Bone marrow (tissue), 2 donors: ENCODE measurements around the gene ATP10D.
"Not testable (repeated sequence)": the region's sequence is repeated elsewhere in the genome, so short reads cannot be mapped to it uniquely, and the experiment has no call there.

Source experiments
- DNase-seq, 2 donors: peaks; one replicate each; lab custom pipeline; 2025; lab: John Stamatoyannopoulos, UW

The ATP10D gene

GRCh38 chr4:47485047-47485692 is at the start of gene ATP10D:
ATP10D (plus strand) TSS chr4:47485275; CDS start chr4:47512541, 27,266 bp downstream.
- peak; percentile 74 to 87 for DNase-seq

- DNase-seq, result peak in 1 of 2 donors; percentile 59
Observed at GRCh38 chr4:47442980-47443379, 42.1 kb upstream of the ATP10D start.

- DNase-seq, result no peak
Observed at GRCh38 chr4:47444031-47444430, 41.0 kb upstream of the ATP10D start.

GRCh38 chr4:47451657-47452056 is 33.4 kb upstream of the ATP10D start:
- no peak for DNase-seq

GRCh38 chr4:47462799-47463234 is 22.3 kb upstream of the ATP10D start:
- no peak for DNase-seq

- peak; percentile 88 to 93 for DNase-seq
Observed at GRCh38 chr4:47463235-47463956, 21.7 kb upstream of the ATP10D start, which contains the start of gene COMMD8. COMMD8 (minus strand) TSS chr4:47463702; CDS start chr4:47463651, 51 bp downstream.

- no peak for DNase-seq
Observed at GRCh38 chr4:47465004-47465403, 20.1 kb upstream of the ATP10D start.

GRCh38 chr4:47466056-47466785 is 18.9 kb upstream of the ATP10D start:
- DNase-seq, result no peak

- DNase-seq, result no peak
Observed at GRCh38 chr4:47468706-47469365, 16.2 kb upstream of the ATP10D start.

GRCh38 chr4:47469951-47470350 is 15.1 kb upstream of the ATP10D start:
- no peak for DNase-seq

GRCh38 chr4:47471064-47471463 is 14.0 kb upstream of the ATP10D start:
- no peak for DNase-seq

- DNase-seq, result no peak
Observed at GRCh38 chr4:47471591-47471990, 13.5 kb upstream of the ATP10D start.

- DNase-seq, result no peak
Observed at GRCh38 chr4:47473141-47473750, 11.8 kb upstream of the ATP10D start.

- DNase-seq, result no peak
Observed at GRCh38 chr4:47474799-47475198, 10.3 kb upstream of the ATP10D start.

- DNase-seq, result no peak
Observed at GRCh38 chr4:47475411-47475810, 9.7 kb upstream of the ATP10D start.

- no peak for DNase-seq
Observed at GRCh38 chr4:47478804-47479203, 6.3 kb upstream of the ATP10D start.

GRCh38 chr4:47482326-47482725 is 2.7 kb upstream of the ATP10D start:
- DNase-seq, result no peak

- DNase-seq, result no peak
Observed at GRCh38 chr4:47483745-47484144, 1.3 kb upstream of the ATP10D start.

GRCh38 chr4:47484168-47484567 is 907 bp upstream of the ATP10D start:
- DNase-seq, result no peak

GRCh38 chr4:47485768-47486167 is 693 bp downstream of the ATP10D start:
- no peak for DNase-seq

GRCh38 chr4:47486231-47486673 is 1.2 kb downstream of the ATP10D start:
- no peak for DNase-seq

- DNase-seq, result not testable (repeated sequence)
Observed at GRCh38 chr4:47486727-47487126, 1.7 kb downstream of the ATP10D start.
